Vagina (tissue), 2 donors: Measurements from ENCODE around the gene CREBZF.

ENCODE experiments used
- POLR2A ChIP-seq, 2 donors: fragments of 450-650 bp; IDR thresholded peaks; one replicate each; pipeline ENCODE4 v1.6.1; 2017; ENCODE audit warnings: antibody characterized with exemption in 2 of 2, mild to moderate bottlenecking in 2 of 2, moderate library complexity in 2 of 2
- POLR2AphosphoS5 ChIP-seq, 2 donors: sonication (generic); formaldehyde crosslinking; IDR thresholded peaks; one replicate each; pipeline ENCODE4 v1.9.0; 2017; ENCODE audit warnings: antibody characterized with exemption in 2 of 2, mild to moderate bottlenecking in 2 of 2, low read depth in 1 of 2; ENCODE audit not compliant: insufficient read depth in 1 of 2
- TF ChIP-seq, protein P1 (sequence below), 3 experiments: fragments of 450-650 bp in 2 of 3; fragments of 200-600 bp in 1 of 3; sonication (generic) in 1 of 3; IDR thresholded peaks; one replicate each; pipeline ENCODE4 v1.5.1; 2017 to 2019; ENCODE audit warnings: antibody characterized with exemption in 3 of 3, mild to moderate bottlenecking in 2 of 3, moderate library complexity in 2 of 3

DNA sequence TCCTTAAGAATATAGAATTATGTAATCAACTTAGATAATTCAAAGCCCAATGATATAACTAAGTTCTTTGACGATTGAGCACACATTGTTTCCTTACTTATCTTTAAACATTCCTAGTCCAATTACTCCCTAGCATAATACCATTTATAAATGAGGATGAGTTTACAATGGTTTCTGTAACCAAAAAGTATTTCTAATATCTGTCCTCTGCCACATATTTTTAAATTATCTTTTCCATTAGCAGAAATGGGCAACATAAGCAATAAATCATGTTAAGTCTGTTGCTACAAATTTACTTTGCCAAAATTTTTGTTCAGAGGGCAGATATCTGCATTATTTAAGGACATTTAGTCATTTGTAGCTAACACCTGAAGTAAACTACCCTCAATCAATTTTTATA is 6.7 kb downstream of the CREBZF start:
- no peak for TF ChIP-seq POLR2AphosphoS5 (IDR thresholded peaks at IDR 0.05; ENCODE audit: insufficient read depth in 1 of 2, low read depth in 1 of 2)
- TF ChIP-seq, protein P1, sequence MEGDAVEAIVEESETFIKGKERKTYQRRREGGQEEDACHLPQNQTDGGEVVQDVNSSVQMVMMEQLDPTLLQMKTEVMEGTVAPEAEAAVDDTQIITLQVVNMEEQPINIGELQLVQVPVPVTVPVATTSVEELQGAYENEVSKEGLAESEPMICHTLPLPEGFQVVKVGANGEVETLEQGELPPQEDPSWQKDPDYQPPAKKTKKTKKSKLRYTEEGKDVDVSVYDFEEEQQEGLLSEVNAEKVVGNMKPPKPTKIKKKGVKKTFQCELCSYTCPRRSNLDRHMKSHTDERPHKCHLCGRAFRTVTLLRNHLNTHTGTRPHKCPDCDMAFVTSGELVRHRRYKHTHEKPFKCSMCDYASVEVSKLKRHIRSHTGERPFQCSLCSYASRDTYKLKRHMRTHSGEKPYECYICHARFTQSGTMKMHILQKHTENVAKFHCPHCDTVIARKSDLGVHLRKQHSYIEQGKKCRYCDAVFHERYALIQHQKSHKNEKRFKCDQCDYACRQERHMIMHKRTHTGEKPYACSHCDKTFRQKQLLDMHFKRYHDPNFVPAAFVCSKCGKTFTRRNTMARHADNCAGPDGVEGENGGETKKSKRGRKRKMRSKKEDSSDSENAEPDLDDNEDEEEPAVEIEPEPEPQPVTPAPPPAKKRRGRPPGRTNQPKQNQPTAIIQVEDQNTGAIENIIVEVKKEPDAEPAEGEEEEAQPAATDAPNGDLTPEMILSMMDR (IDR thresholded peaks at IDR 0.05), result no peak
- TF ChIP-seq POLR2A (IDR thresholded peaks at IDR 0.05), result no peak
